Activated CD8-positive, alpha-beta memory T cell treated with anti-CD3 and anti-CD28 coated beads, Interleukin-2, amount 50 U/mL, for 24 hours (primary cell): Measurements from ENCODE around the gene RASL10A.

Source experiments
- DNase-seq: peaks from one replicate; pipeline ENCODE4 v3.0.0-alpha.2; 2020; ENCODE audit errors: extremely low read depth

RASL10A gene

DNA sequence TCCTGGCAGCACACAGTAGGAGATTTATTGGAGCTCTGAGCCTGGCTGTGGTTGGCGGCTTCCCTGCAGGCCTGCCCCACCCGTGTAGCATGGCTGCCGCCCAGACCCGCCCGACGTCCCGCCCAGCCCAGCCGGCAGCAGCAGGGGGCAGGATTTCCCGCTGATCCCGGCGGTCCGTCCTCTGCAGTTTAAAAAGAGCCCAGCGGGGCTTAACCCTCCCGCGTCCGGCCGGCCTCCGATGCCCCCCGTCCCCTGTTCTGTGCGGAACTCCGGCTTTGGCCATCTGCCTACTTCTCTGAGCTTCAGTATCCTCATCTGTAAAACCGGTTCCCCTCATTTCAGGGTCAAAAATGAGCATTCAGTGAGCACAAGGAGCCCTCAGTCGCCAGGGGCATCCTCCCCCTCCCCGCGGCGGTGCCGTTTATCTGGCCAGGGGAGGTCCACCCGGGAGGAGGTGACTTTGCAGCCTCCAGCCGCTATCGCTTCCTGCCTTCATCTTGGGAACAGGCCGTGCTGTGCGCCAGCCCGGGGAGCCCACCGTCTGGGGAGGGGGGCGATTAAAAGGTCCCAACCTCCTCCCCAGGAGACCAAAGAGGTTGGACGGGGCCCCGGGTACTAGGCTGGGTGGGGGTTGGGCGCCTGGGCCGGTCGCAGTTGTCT is 9.2 kb downstream of the RASL10A start, which contains the start of gene GAS2L1:
Gene GAS2L1, plus strand, starts transcription at position 476 of the 660 bp plus-strand sequence. CDS start 1,456 bp downstream, outside the sequence.
- DNase-seq = no peak

GRCh38 chr22:29305836-29306174 is 9.7 kb downstream of the RASL10A start:
- DNase-seq = no peak

DNA sequence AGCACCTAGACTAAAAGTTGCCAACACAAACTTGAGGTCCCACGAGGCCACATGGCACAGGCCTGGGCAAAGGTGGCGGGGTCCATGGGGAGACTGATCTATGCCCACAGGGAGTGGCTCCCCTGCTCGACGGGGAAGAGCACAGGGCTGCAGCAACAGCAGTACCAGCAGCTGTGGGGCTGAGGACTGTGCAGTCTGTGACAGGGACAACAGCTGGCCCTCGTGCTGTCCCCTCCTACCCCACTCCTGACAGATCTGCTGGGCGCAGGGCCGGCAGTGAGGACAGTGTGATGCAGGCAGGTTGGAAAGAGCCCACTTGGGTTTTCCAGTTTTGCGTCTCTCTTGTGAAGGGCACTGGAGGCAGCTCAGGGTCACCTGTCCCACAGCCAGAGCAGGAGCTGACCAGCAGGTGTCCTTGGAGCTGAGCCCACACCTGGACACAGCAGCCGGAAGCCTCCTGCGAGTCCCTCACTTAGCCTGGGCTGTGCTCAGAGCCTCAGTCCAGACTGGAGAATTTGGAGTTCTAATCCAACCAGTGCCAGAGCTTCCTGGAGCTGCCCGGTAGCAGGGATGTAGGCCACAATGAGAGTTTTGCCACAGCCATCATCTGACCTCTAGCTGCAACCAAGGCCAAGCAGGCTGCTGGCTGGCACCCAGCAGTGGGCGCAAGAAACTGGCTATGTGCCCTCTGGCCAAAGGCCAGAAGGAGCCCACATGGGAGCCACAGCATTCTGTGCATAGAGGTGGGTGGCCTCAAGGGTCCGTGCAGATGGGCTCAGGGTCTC is 12.6 kb downstream of the RASL10A start:
- no peak for DNase-seq

GRCh38 chr22:29302402-29302680 is 13.2 kb downstream of the RASL10A start:
- DNase-seq = no peak

DNA sequence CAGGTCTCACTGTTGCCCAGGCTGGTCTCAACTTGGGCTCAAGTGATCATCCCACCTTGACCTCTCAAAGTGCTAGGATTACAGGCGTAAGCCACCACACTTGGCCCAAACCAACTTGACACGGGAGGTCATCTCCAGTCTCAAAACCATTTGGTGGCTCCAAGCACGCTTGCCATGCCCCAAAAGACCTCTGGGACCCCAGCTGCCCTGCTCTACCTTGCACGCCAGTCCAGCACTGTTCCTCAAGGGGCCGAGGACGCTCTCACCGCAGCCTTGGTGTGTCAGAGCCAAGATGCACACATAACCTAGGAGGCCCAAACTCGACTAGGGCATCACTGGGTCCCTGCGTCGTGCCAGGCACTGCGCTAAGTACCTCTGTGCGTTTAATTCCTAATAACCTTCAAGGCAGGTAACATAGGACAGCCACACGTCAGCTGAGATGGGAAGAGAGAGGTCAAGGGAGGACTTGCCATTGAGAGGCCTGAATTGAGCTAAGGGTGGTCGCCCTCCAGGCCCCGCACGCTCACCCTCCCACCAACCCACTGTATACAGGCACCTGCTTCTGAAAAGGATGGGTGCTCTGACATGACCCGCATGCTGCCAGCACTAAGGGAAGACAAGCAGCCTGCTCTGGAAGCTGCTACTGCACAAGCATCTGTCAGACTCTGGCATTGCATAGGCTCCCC is 13.6 kb downstream of the RASL10A start:
- DNase-seq = no peak

GRCh38 chr22:29300807-29301601 is 14.5 kb downstream of the RASL10A start:
- DNase-seq = no peak

DNA sequence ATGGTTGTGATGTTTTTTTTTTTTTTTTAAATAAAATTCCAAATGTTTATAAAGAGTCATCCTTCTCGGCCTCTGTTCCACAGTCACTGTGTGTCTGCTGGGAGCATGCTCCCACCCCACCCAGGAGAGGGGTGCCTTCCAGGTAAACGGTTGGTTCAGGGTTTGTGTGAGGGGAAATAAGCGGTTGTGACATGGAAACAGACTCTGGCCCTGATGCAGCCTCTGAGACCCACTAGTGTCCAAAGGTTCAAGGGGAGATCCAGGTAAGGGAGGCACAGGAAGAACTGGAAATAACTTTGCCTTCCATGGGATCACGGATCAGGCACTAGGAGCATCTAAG is 15.1 kb downstream of the RASL10A start:
- DNase-seq = no peak

- no peak for DNase-seq
Measured at GRCh38 chr22:29299136-29299900, 16.2 kb downstream of the RASL10A start.

DNA sequence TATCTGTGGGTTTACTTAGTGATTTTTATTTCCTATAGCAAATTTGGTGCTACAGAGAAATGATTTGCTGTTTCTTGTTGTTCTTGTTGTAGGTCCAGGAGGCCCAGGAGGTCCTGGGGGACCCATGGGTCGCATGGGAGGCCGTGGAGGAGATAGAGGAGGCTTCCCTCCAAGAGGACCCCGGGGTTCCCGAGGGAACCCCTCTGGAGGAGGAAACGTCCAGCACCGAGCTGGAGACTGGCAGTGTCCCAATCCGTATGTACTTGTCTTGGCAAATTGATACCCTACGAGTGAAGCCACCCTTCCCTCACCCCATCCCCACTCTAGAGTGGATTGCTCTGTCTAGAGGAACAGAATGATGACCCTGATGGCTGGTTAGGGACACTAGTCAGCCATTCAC is 16.9 kb downstream of the RASL10A start:
- DNase-seq = no peak

- DNase-seq = no peak
Measured at GRCh38 chr22:29292379-29292778, 23.1 kb downstream of the RASL10A start.

DNA sequence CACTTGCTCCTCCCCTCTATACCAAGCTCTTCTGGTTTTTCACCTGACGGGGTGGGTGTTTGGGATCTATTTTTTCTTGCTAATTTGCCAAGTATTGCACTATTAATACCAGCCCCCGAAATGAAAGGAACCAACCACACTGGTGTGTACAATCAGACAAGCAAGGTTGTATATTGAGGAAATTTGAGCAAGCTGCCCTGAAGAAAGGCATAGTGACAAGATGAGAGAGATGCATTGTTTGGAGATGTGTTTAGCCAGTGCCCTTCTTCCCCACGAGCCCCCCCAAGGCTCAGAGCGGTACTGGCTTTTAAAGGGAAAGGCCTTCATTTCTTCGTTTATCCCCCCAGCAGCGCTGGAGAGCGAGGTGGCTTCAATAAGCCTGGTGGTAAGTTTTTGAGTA is 24.3 kb downstream of the RASL10A start:
- no peak for DNase-seq

- no peak for DNase-seq
Measured at GRCh38 chr22:29290061-29290460, 25.4 kb downstream of the RASL10A start.

DNA sequence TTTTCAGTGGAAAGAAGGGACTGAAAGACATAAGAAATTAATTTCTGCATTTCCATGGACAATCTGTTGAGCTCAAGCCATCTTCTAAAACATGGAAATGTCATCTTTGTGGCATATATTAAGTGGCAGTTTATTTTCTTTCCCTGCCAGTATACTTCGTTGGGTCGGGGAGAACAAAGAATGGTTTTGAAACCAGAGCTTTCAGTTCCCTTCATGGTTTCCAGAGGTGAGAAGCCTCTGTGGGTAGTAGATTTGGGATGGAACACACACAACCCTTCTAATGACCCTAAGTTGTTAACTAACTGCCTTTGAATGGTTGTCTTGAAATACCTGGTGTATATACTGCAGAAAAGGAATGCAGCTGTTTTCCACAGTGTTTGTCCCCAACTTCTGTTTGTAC is 26.7 kb downstream of the RASL10A start:
- no peak for DNase-seq

DNA sequence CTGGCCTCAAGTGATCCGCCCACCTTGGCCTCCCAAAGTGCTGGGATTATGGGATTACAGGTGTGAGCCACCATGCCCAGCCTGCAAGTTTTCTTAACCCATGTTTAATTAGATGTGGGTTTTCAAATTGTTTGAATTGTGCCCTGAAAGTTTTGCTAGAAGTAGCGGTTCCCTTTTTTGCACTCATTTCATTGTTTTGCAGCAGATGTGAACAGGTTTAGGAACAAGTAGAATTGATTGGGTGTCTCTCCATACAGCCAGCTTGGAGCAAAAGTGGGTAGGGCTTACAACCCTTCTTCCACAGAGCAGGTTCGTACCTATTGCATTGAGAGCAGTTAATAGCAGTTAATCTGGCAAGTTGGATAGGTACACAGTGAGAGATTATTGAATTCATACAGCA is 31.3 kb downstream of the RASL10A start:
- no peak for DNase-seq

DNA sequence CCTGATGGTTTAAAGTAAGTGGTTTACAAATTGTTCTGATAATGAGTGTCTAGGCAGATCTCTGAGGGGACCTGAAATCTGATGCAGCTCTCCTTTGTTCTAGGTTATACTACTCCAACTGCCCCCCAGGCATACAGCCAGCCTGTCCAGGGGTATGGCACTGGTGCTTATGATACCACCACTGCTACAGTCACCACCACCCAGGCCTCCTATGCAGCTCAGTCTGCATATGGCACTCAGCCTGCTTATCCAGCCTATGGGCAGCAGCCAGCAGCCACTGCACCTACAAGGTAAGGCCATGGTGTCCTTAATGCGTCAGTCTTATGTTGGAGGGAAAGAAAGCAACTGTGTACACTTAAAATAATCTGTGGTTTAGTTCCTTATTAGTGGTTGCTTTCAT is 37.6 kb downstream of the RASL10A start:
- DNase-seq = no peak

DNA sequence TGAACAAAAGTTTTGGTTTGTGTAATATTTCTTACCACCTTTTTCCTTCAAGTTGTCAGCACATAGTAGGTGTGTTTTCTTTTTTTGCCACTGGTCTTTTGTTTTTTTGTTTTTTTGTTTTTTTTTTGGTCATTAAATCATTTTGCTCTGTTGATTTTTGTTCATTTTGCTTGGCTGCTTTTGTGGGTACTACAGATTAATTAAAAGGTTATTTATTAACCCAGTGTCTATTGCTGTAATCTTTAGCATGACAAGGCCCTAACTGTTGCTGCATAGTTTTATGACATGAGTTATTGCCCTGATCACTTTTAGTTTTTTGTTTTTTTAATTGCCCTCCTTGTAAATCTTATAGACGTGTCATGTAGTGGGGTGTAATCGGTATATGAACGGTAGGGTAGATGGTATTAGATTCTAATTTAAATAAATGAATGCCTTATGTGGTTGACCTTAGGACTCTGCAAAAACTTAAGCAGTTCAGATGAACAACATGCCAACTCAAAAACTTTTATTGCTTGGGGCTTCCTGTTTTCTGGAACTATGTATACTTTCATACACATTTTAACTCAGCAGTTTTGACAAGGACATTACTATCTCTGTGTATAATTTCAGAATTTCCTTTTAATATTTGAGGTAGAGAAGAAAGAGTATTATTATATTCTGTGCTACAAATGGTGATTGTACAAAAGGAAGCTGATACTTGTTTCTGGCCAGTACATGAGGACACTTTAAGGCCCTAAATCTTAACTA is 39.5 kb downstream of the RASL10A start:
- DNase-seq = no peak

DNA sequence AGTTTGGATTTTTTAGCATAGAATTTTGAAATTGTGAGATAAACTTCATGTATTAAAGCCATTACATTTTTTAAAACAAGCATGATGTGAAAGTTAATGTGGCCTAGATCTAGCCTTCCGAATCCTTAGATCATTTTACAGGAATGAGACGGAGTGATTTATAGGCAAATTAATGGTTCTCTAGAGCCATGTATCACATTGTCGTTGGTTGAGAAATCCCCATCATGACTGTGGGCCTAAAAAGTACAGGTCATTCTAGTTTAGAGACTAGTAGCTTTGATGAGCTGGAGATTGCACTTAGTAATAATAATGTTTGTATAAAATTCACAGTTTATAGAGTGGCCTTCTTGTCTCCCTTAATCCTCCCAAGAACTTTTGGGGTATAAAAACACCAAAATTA is 40.3 kb downstream of the RASL10A start:
- DNase-seq = no peak

- no peak for DNase-seq
Measured at GRCh38 chr22:29272624-29273023, 42.9 kb downstream of the RASL10A start.

DNA sequence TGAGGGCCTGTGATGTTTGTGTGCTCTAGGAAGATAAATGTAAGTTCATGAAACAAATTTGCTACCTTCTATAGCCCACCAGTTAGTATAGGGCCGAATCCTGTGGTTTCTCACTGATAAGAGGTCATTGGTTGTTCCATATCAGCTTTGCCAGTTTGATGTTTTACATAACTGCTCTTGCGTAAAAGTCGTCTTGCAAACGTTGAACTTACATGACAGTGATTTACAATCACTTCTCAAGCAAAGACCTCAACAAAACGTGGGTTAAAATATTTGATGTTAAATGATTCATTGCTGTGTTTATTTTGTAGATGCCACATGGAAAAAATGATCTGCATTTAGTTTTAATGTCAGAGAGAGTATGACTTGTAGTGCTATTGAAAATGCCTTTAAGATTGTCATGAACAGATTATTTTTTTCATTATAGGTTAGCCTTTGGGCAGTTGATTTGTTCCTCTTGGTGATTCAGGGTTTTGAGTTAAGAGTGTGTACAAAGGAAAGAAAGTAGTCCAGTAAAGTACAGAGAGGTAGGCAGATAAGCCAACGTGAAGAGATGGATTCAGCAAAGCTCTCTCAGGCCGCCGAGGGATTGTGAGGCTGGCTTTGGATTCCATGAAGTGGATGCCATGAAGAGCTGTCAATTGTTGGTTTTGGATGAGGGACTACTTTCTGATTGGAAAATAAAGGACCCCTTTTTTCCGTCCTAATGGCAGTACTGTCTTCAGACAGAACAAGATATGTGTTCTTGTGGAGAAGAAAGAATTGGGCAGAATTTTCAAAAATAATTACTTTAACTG is 44.8 kb downstream of the RASL10A start:
- DNase-seq = no peak
